Esophagus muscularis mucosa (tissue), 4 donors: ENCODE measurements around the gene RTF1. TPM values are rescaled to one million over a fixed set of nuclear protein-coding genes. Genes with fewer than 3 reads are reported as not detected.

Experiments used
- DNase-seq: peaks from one replicate; pipeline ENCODE4 v3.0.0-alpha.2; 2017; ENCODE audit errors: extremely low spot score
- H3K27ac ChIP-seq, 4 donors: fragments of 200-600 bp; sonication (generic); replicated peaks in 1 of 4; 1 replicate in 3 of 4; 2 replicates in 1 of 4; pipeline ENCODE4 v1.5.1; 2016 to 2019; ENCODE audit warnings: mild to moderate bottlenecking in 1 of 4
- H3K27me3 ChIP-seq, 4 donors: fragments of 200-600 bp; sonication (generic); one replicate each; pipeline versions ENCODE4 v1.5.1 to v1.6.0; 2016 to 2019
- H3K36me3 ChIP-seq, 4 donors: fragments of 200-600 bp; sonication (generic); one replicate each; pipeline ENCODE4 v1.5.1; 2016 to 2019
- H3K4me1 ChIP-seq, 4 donors: fragments of 200-600 bp; sonication (generic); one replicate each; pipeline ENCODE4 v1.5.1; 2016 to 2019
- H3K4me3 ChIP-seq, 4 donors: fragments of 200-600 bp; sonication (generic); 1 replicate in 2 of 4; 2 replicates in 2 of 4; pipeline ENCODE4 v1.5.1; 2016 to 2019; ENCODE audit warnings: mild to moderate bottlenecking in 4 of 4, moderate library complexity in 1 of 4
- H3K9me3 ChIP-seq, 4 donors: fragments of 200-600 bp; sonication (generic); 1 replicate in 3 of 4; 2 replicates in 1 of 4; pipeline ENCODE4 v1.5.1; 2016 to 2019
- EP300 ChIP-seq: sonication (generic); formaldehyde crosslinking; IDR thresholded peaks from one replicate; pipeline ENCODE4 v1.6.1; 2017; ENCODE audit warnings: antibody characterized with exemption
- POLR2A ChIP-seq: fragments of 450-650 bp; IDR thresholded peaks from one replicate; pipeline ENCODE4 v1.6.1; 2017; ENCODE audit warnings: antibody characterized with exemption, moderate library complexity, mild to moderate bottlenecking, low read depth
- POLR2AphosphoS5 ChIP-seq, 2 donors: sonication (generic); formaldehyde crosslinking; IDR thresholded peaks; one replicate each; pipeline ENCODE4 v1.6.1; 2017; ENCODE audit warnings: antibody characterized with exemption in 2 of 2
- WGBS: methylation state at CpG from one replicate; pipeline ENCODE4 v1.1.5; 2018; 5-methylcytosine and 5-hydroxymethylcytosine counted together
- intact Hi-C: fragments of 100-400 bp; cut with DNase I; formaldehyde crosslinking; loops from one replicate; pipeline ENCODE4 v1.15.1; 2023
- total RNA-seq, 4 donors: library from RNA; depleted of rRNA; stranded (reverse); fragments of >200 nt; gene quantifications; one replicate each; pipeline versions ENCODE4 v1.1.0 to v1.2.1, GENCODE V29; 2016
- TF ChIP-seq, protein P1 (sequence below), 3 experiments: fragments of 200-600 bp in 2 of 3; fragments of 450-650 bp in 1 of 3; sonication (generic) in 2 of 3; IDR thresholded peaks; one replicate each; pipeline ENCODE4 v1.5.1; 2017 to 2019; ENCODE audit warnings: antibody characterized with exemption in 3 of 3, mild to moderate bottlenecking in 2 of 3, moderate library complexity in 1 of 3

The RTF1 gene
- total RNA-seq, 4 donors from 2014 or later = 31.5 to 37.7 (median 35.9) TPM

GRCh38 chr15:41511899-41512369 is 95.0 kb downstream of the RTF1 start:
- DNase-seq = no peak
- TF ChIP-seq, protein P1, sequence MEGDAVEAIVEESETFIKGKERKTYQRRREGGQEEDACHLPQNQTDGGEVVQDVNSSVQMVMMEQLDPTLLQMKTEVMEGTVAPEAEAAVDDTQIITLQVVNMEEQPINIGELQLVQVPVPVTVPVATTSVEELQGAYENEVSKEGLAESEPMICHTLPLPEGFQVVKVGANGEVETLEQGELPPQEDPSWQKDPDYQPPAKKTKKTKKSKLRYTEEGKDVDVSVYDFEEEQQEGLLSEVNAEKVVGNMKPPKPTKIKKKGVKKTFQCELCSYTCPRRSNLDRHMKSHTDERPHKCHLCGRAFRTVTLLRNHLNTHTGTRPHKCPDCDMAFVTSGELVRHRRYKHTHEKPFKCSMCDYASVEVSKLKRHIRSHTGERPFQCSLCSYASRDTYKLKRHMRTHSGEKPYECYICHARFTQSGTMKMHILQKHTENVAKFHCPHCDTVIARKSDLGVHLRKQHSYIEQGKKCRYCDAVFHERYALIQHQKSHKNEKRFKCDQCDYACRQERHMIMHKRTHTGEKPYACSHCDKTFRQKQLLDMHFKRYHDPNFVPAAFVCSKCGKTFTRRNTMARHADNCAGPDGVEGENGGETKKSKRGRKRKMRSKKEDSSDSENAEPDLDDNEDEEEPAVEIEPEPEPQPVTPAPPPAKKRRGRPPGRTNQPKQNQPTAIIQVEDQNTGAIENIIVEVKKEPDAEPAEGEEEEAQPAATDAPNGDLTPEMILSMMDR (IDR thresholded peaks at IDR 0.05) = no peak
- no peak for TF ChIP-seq POLR2AphosphoS5 (IDR thresholded peaks at IDR 0.05)
- no peak for TF ChIP-seq EP300
- no peak for TF ChIP-seq POLR2A
- Histone ChIP-seq H3K27ac (no peak overlapping the region), H3K36me3 (peaks cover 0 to 6% (median under 1%) of the 10 kb centered on the region in 4 donors), H3K4me1 (peaks cover 28 to 33% (median 29%) of the 10 kb centered on the region in 4 donors), H3K4me3 (peak overlapping the region; percentile 40 to 52 (median 46)), H3K9me3 (no peaks in the 10 kb centered on the region), H3K27me3 (peaks cover 3 to 42% (median 27%) of the 10 kb centered on the region in 4 donors)
- intact Hi-C loops = no loop called here
- WGBS = 4% methylated on average over 23 of the region's 49 CpGs

GRCh38 chr15:41512512-41512939 is 95.6 kb downstream of the RTF1 start:
- Histone ChIP-seq H3K4me1 (peaks cover 28 to 33% (median 29%) of the 10 kb centered on the region in 4 donors), H3K9me3 (no peaks in the 10 kb centered on the region), H3K36me3 (peaks cover 0 to 12% (median 6%) of the 10 kb centered on the region in 4 donors), H3K27me3 (peaks cover 3 to 42% (median 27%) of the 10 kb centered on the region in 4 donors), H3K27ac (no peak overlapping the region), H3K4me3 (peak overlapping the region; percentile 40 to 52 (median 46))
- intact Hi-C loops = no loop called here
- no peak for DNase-seq
- WGBS = 4% methylated on average over 10 of the region's 33 CpGs
- TF ChIP-seq, protein P1 (IDR thresholded peaks at IDR 0.05) = no peak
- no peak for TF ChIP-seq POLR2AphosphoS5 (IDR thresholded peaks at IDR 0.05)
- no peak for TF ChIP-seq EP300
- no peak for TF ChIP-seq POLR2A

- 2% methylated on average over 23 of the region's 40 CpGs for WGBS
- no peak for DNase-seq
- peaks cover 28 to 33% (median 29%) of the 10 kb centered on the region in 4 donors for H3K4me1 ChIP-seq
- peak overlapping the region; percentile 40 to 52 (median 46) for H3K4me3 ChIP-seq
- H3K9me3 ChIP-seq = no peaks in the 10 kb centered on the region
- H3K36me3 ChIP-seq = peaks cover 0 to 17% (median 9%) of the 10 kb centered on the region in 4 donors
- intact Hi-C loops = no loop called here
- TF ChIP-seq POLR2AphosphoS5 (IDR thresholded peaks at IDR 0.05) = no peak
- TF ChIP-seq, protein P1 (IDR thresholded peaks at IDR 0.05) = no peak
- no peak for TF ChIP-seq EP300
- TF ChIP-seq POLR2A = no peak
- no peak overlapping the region for H3K27ac ChIP-seq
- peaks cover 3 to 42% (median 27%) of the 10 kb centered on the region in 4 donors for H3K27me3 ChIP-seq
These were observed 96.1 kb downstream of the RTF1 start for GRCh38 chr15:41512940-41513505.

- peaks cover 3 to 42% (median 27%) of the 10 kb centered on the region in 4 donors for H3K27me3 ChIP-seq
- H3K27ac ChIP-seq = no peak within 1 kb of the TSS
- intact Hi-C loops = no loop called here
- H3K4me1 ChIP-seq = peaks cover 28 to 33% (median 29%) of the 10 kb centered on the region in 4 donors
- no peak for DNase-seq
- no peak for TF ChIP-seq EP300
- TF ChIP-seq, protein P1 (IDR thresholded peaks at IDR 0.05) = no peak
- no peak for TF ChIP-seq POLR2A
- TF ChIP-seq POLR2AphosphoS5 (IDR thresholded peaks at IDR 0.05) = no peak
- H3K4me3 ChIP-seq = peak within 1 kb of the TSS; percentile 40 to 52 (median 46)
- 22% methylated on average over 7 of the region's 33 CpGs for WGBS
- peaks cover 0 to 21% (median 10%) of the 10 kb centered on the region in 4 donors for H3K36me3 ChIP-seq
- no peaks in the 10 kb centered on the region for H3K9me3 ChIP-seq
These were observed 96.8 kb downstream of the RTF1 start, which contains the start of gene LTK for GRCh38 chr15:41513506-41514227. TSS of gene LTK (minus strand) at chr15:41513827. CDS start at chr15:41513709, 118 bp downstream.
